ENCODE data around the gene HMMR.
"Not testable (repeated sequence)": the region's sequence is repeated elsewhere in the genome, so short reads cannot be mapped to it uniquely, and the experiment has no call there.

Gene HMMR

GRCh38 chr5:163506726-163507125, 46.3 kb downstream of the HMMR start:
- no peak for DNase-seq

DNA sequence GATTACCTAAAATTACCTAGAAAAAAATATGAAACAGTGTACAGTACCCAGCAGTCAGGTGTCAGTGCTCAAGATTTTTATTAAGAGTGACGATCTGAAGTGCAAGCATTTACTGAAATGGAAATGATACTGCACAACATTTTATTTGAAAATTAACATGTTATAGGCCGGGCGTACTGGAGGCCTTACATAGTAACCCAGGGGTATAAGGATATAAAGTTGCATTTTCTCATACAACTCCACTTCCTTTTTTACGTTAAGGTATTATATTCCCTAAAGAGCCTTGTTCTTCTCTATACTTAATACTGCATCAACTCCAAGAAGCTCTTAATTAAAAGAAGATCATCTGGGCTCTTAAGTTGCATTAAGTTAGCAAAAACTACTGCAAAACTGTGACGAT, 48.3 kb downstream of the HMMR start:
- DNase-seq: no peak

DNA sequence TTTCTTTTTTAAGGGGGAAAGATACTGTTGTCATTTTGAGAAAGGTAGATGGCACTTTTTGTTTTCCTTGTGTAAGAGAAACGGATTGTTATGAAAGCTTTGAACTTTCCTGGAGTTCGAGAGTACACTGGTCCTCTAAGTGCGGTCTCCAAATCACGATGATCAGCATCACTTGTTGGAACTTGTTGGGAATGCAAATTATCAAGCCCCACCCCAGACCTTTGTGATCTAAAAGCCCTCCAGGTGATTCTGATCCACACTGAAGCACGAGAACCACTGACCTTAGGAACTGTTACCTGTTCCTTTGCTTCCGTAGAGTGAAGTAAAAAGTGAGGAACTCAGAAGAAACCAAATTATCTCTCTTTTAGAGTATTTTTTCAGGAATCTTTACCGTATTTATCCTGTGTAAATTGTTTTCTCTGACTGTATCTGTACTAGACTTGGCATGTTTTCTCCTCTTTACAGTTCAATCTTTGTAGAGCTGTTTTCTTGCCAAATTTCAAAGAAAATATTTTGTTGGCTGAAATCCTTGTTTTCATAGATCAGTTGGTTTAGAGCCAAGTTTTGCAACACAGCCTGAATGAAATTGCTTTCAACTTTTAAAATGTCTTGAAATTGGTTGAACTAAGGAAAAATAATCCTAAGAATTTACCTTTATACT, 49.0 kb downstream of the HMMR start:
- no peak for DNase-seq

GRCh38 chr5:163512526-163512925, 52.1 kb downstream of the HMMR start:
- DNase-seq: no peak

DNA sequence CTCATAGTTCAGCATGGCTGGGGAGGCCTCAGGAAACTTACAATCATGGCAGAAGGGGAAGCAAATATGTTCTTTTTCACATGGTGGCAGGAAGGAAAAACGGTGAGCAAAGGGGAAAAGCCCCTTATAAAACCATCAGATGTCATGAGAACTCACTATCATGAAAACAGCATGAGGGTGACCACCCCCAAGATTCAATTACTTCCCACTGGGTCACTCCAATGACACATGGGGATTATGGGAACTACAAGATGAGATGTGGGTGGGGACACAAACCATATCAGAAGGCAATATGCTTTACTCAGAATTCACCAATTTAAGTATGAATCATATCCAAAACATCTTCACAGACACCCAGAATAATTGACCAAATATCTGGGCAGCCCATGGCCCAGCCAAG, 64.7 kb downstream of the HMMR start:
- DNase-seq: no peak

- DNase-seq: no peak
Observed at GRCh38 chr5:163529698-163530097, 69.3 kb downstream of the HMMR start.

- no peak for DNase-seq
Observed at GRCh38 chr5:163531272-163531671, 70.8 kb downstream of the HMMR start.

- DNase-seq: no peak
Observed at GRCh38 chr5:163532171-163533084, 72.0 kb downstream of the HMMR start.

DNA sequence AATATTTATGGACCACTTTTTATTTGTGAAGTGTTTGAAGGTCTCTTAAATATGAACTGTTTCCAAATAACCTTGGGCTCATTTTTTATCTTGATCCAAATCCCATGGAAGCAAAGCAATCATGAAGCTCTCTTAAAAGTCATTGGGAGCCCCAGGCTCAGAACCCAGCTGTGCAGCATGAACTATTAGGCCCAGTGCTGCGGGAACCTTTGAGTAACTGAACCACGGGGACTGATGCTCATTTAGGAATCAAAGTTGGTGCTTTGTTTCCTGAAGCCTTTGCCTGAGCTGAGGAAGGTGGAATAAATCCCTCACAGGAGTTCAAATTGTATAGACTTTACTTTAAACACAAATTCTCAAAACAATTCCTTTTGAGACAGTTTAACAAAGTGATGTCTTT, 72.8 kb downstream of the HMMR start:
- no peak for DNase-seq

- no peak for DNase-seq
Observed at GRCh38 chr5:163534492-163535094, 74.2 kb downstream of the HMMR start.

DNA sequence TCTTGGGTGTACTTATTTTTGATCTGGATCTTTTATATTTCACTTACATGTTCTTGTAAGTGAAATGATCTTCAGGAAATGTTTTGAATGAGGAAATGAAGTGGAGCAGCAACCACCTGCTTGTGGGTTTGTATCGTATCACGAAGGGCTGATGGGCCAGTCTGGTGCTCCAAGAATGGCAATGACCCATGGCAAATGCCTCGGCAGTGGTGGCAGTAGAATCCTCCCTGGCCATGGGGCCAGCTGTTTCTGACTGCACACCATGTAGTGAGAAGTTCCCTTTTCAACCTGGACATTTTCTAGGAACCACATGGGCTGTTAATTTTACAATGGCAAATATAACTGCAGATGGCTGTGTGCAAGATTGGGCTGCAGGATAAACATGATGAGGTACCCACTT, 74.9 kb downstream of the HMMR start:
- DNase-seq: no peak

DNA sequence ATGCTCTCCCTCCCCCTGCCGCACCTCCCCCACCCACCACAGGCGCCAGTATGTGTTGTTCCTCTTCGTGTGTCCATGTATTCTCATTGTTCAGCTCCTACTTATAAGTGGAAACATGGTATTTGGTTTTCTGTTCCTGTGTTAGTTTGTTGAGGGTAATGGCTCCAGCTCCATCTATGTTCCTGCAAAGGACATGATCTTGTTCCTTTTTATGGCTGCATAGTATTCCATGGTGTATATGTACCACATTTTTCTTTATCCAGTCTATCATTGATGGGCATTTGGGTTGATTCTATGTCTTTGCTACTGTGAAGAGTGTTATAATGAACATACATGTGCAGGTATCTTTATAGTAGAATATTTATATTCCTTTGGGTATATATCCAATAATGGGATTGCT, 76.0 kb downstream of the HMMR start:
- DNase-seq: not testable (repeated sequence)

GRCh38 chr5:163540696-163541095, 80.3 kb downstream of the HMMR start:
- DNase-seq: no peak

Data from activated CD8-positive, alpha-beta memory T cell treated with anti-CD3 and anti-CD28 coated beads for 24 hours (primary cell).